BLaER1 treated with 17β-estradiol and CSF1 and Interleukin-3, amounts not matched to agents 10 nM and 100 nM (cell line): ENCODE data around the gene PPP1R3F.
"Not testable (repeated sequence)": the region's sequence is repeated elsewhere in the genome, so short reads cannot be mapped to it uniquely, and the experiment has no call there.

ENCODE experiments used
- H3K27ac ChIP-seq, 11 experiments: shearing (Covaris generic); formaldehyde crosslinking; 2 replicates each; pipeline ENCODE4 v1.8.1; 2022
- H3K27me3 ChIP-seq, 11 experiments: shearing (Covaris generic); formaldehyde crosslinking; 2 replicates each; pipeline ENCODE4 v1.8.1; 2022
- H3K36me3 ChIP-seq, 11 experiments: shearing (Covaris generic); formaldehyde crosslinking; 2 replicates each; pipeline ENCODE4 v1.8.1; 2022
- H3K4me1 ChIP-seq, 10 experiments: shearing (Covaris generic); formaldehyde crosslinking; 2 replicates each; pipeline ENCODE4 v1.8.1; 2022
- H3K4me2 ChIP-seq, 11 experiments: shearing (Covaris generic); formaldehyde crosslinking; 2 replicates each; pipeline ENCODE4 v1.8.1; 2022
- H3K4me3 ChIP-seq, 10 experiments: shearing (Covaris generic); formaldehyde crosslinking; 2 replicates each; pipeline ENCODE4 v1.8.1; 2022
- H3K9ac ChIP-seq, 11 experiments: shearing (Covaris generic); formaldehyde crosslinking; 2 replicates each; pipeline ENCODE4 v1.8.1; 2022
- H3K9me3 ChIP-seq, 11 experiments: shearing (Covaris generic); formaldehyde crosslinking; replicated peaks in 1 of 11; 2 replicates each; pipeline ENCODE4 v1.8.1; 2022
- H4K20me1 ChIP-seq, 11 experiments: shearing (Covaris generic); formaldehyde crosslinking; 2 replicates each; pipeline ENCODE4 v1.8.1; 2022
- Cebpa-rat ChIP-seq, 11 experiments: shearing (Covaris generic); IDR thresholded peaks; 2 replicates each; pipeline ENCODE4 v1.8.1; 2022

PPP1R3F gene

GRCh38 chrX:49286136-49286535, 16.5 kb downstream of the PPP1R3F start:
- peaks cover 0 to 4% (median 0%) of the 10 kb centered on the region in 11 experiments; a peak in 1 of 22 replicates for H3K36me3 ChIP-seq
- H3K9me3 ChIP-seq = no peaks in the 10 kb centered on the region

GRCh38 chrX:49286581-49286980, 17.0 kb downstream of the PPP1R3F start:
- Histone ChIP-seq H3K9ac (no peak overlapping the region), H3K27ac (no peak overlapping the region), H4K20me1 (peaks cover 0 to 12% (median 0%) of the 10 kb centered on the region in 11 experiments; a peak in 5 of 22 replicates), H3K36me3 (peaks cover 0 to 4% (median 0%) of the 10 kb centered on the region in 11 experiments; a peak in 1 of 22 replicates), H3K9me3 (no peaks in the 10 kb centered on the region), H3K4me2 (no peak overlapping the region), H3K4me1 (no peaks in the 10 kb centered on the region), H3K4me3 (no peak overlapping the region), H3K27me3 (peaks cover 94 to 100% (median 99%) of the 10 kb centered on the region in 11 experiments)
- TF ChIP-seq Cebpa-rat (IDR thresholded peaks at IDR 0.05) = no peak

More at GRCh38 chrX:49286136-49286535, 16.5 kb downstream of the PPP1R3F start:
- Histone ChIP-seq H3K4me1 (no peaks in the 10 kb centered on the region), H3K27me3 (peaks cover 95 to 100% (median 99%) of the 10 kb centered on the region in 11 experiments), H3K27ac (no peak overlapping the region), H3K9ac (no peak overlapping the region), H3K4me3 (no peak overlapping the region), H4K20me1 (peaks cover 0 to 13% (median 0%) of the 10 kb centered on the region in 11 experiments; a peak in 5 of 22 replicates), H3K4me2 (no peak overlapping the region)
- TF ChIP-seq Cebpa-rat (IDR thresholded peaks at IDR 0.05) = no peak

GRCh38 chrX:49287665-49288064, 18.1 kb downstream of the PPP1R3F start:
- peaks cover 0 to 4% (median 0%) of the 10 kb centered on the region in 11 experiments; a peak in 1 of 22 replicates for H3K36me3 ChIP-seq
- no peak overlapping the region for H3K27ac ChIP-seq
- no peak overlapping the region for H3K9ac ChIP-seq
- no peak for TF ChIP-seq Cebpa-rat (IDR thresholded peaks at IDR 0.05)
- H3K4me1 ChIP-seq = peaks cover 0 to 4% (median 0%) of the 10 kb centered on the region in 10 experiments; a peak in 1 of 20 replicates
- H3K27me3 ChIP-seq = peaks cover 87 to 100% (median 96%) of the 10 kb centered on the region in 11 experiments
- no peak overlapping the region for H3K4me3 ChIP-seq
- H4K20me1 ChIP-seq = peaks cover 0 to 9% (median 0%) of the 10 kb centered on the region in 11 experiments; a peak in 4 of 22 replicates
- H3K4me2 ChIP-seq = no peak overlapping the region
- H3K9me3 ChIP-seq = no peaks in the 10 kb centered on the region

GRCh38 chrX:49290215-49290614, 20.6 kb downstream of the PPP1R3F start:
- TF ChIP-seq Cebpa-rat (IDR thresholded peaks at IDR 0.05) = no peak

GRCh38 chrX:49291615-49292337, 22.2 kb downstream of the PPP1R3F start:
- Histone ChIP-seq H4K20me1 (peaks cover 0 to 11% (median 0%) of the 10 kb centered on the region in 11 experiments; a peak in 4 of 22 replicates), H3K9me3 (no peaks in the 10 kb centered on the region), H3K4me2 (peak overlapping the region in 2 of 11 experiments; percentile 6 to 11; a peak in 2 of 22 replicates), H3K36me3 (no peaks in the 10 kb centered on the region), H3K27me3 (peaks cover 69 to 100% (median 95%) of the 10 kb centered on the region in 11 experiments), H3K9ac (no peak overlapping the region), H3K27ac (no peak overlapping the region), H3K4me1 (peaks cover 0 to 4% (median 0%) of the 10 kb centered on the region in 10 experiments; a peak in 1 of 20 replicates), H3K4me3 (no peak overlapping the region)
- TF ChIP-seq Cebpa-rat (IDR thresholded peaks at IDR 0.05) = no peak

More at GRCh38 chrX:49290215-49290614, 20.6 kb downstream of the PPP1R3F start:
- Histone ChIP-seq H3K4me2 (no peak overlapping the region), H3K4me1 (peaks cover 0 to 4% (median 0%) of the 10 kb centered on the region in 10 experiments; a peak in 1 of 20 replicates), H3K27ac (no peak overlapping the region), H3K9ac (no peak overlapping the region), H3K4me3 (no peak overlapping the region), H4K20me1 (peaks cover 0 to 11% (median 0%) of the 10 kb centered on the region in 11 experiments; a peak in 4 of 22 replicates), H3K36me3 (peaks cover 0 to 4% (median 0%) of the 10 kb centered on the region in 11 experiments; a peak in 1 of 22 replicates), H3K27me3 (peaks cover 76 to 100% (median 95%) of the 10 kb centered on the region in 11 experiments), H3K9me3 (no peaks in the 10 kb centered on the region)

- Histone ChIP-seq H3K4me1 (peaks cover 0 to 4% (median 0%) of the 10 kb centered on the region in 10 experiments; a peak in 1 of 20 replicates), H3K27ac (no peak overlapping the region), H3K27me3 (peaks cover 61 to 96% (median 88%) of the 10 kb centered on the region in 11 experiments), H3K4me2 (peak overlapping the region in 2 of 11 experiments; percentile 6 to 11; a peak in 1 of 22 replicates), H4K20me1 (peaks cover 0 to 11% (median 0%) of the 10 kb centered on the region in 11 experiments; a peak in 4 of 22 replicates), H3K4me3 (no peak overlapping the region), H3K9ac (no peak overlapping the region), H3K9me3 (no peaks in the 10 kb centered on the region), H3K36me3 (no peaks in the 10 kb centered on the region)
- TF ChIP-seq Cebpa-rat (IDR thresholded peaks at IDR 0.05) = no peak
Measured at GRCh38 chrX:49292400-49293362, 23.1 kb downstream of the PPP1R3F start.

- not testable (repeated sequence) for H4K20me1 ChIP-seq, H3K9me3 ChIP-seq, H3K9ac ChIP-seq, H3K36me3 ChIP-seq, H3K4me3 ChIP-seq, H3K4me2 ChIP-seq, H3K4me1 ChIP-seq, H3K27ac ChIP-seq
- H3K27me3 ChIP-seq = peaks cover 71 to 96% (median 85%) of the 10 kb centered on the region in 11 experiments
Measured at GRCh38 chrX:49299293-49299692, 29.7 kb downstream of the PPP1R3F start.

GRCh38 chrX:49300703-49301102, 31.1 kb downstream of the PPP1R3F start:
- Histone ChIP-seq H3K9me3 (no peaks in the 10 kb centered on the region), H3K36me3 (no peaks in the 10 kb centered on the region), H3K27ac (no peak overlapping the region), H3K4me1 (no peaks in the 10 kb centered on the region), H4K20me1 (peaks cover 0 to 4% (median 0%) of the 10 kb centered on the region in 11 experiments; a peak in 1 of 22 replicates), H3K9ac (no peak overlapping the region), H3K4me3 (no peak overlapping the region), H3K27me3 (peaks cover 59 to 92% (median 82%) of the 10 kb centered on the region in 11 experiments), H3K4me2 (no peak overlapping the region)
- TF ChIP-seq Cebpa-rat (IDR thresholded peaks at IDR 0.05) = no peak
